Hepatocyte (in vitro differentiated cells): ENCODE data around the gene ZFHX2.

Source experiments
- CTCF ChIP-seq: fragments of 200-600 bp; sonication (generic); IDR thresholded peaks from 2 replicates; pipeline ENCODE4 v1.5.1; 2016; ENCODE audit warnings: antibody characterized with exemption, mild to moderate bottlenecking; ENCODE audit not compliant: poor library complexity
- EZH2 ChIP-seq: fragments of 200-600 bp; sonication (generic); IDR thresholded peaks from 2 replicates; pipeline ENCODE4 v1.6.1; 2016; ENCODE audit warnings: antibody characterized with exemption, mild to moderate bottlenecking, borderline replicate concordance
- EZH2phosphoT487 ChIP-seq: fragments of 200-600 bp; sonication (generic); IDR thresholded peaks from one replicate; pipeline ENCODE4 v1.6.1; 2018; ENCODE audit warnings: antibody characterized with exemption, mild to moderate bottlenecking, low read depth, moderate library complexity; ENCODE audit not compliant: unreplicated experiment, severe bottlenecking

- no peak for TF ChIP-seq CTCF
- no peak for TF ChIP-seq EZH2
- TF ChIP-seq EZH2phosphoT487, result no peak
Observed at GRCh38 chr14:23565626-23566025, 14.1 kb upstream of the ZFHX2 start.
